ENCODE results near the gene SDR9C7.

GRCh38 chr12:56927281-56927680 lies 6.9 kb downstream of the SDR9C7 start:
- TF ChIP-seq CTCF (IDR thresholded peaks at IDR 0.05) (no peak), POLR2A (IDR thresholded peaks at IDR 0.05) (no peak)

All from Peyer's patch (tissue), 4 donors.